NOMO-1 treated with dmso at 0.1 percent for 144 hours (cell line): Measurements from ENCODE around the gene NCBP2.

Source experiments
- DNase-seq: peaks from one replicate; lab custom pipeline; 2025; ENCODE audit not compliant: unreplicated experiment; lab: John Stamatoyannopoulos, UW

Gene NCBP2

DNA sequence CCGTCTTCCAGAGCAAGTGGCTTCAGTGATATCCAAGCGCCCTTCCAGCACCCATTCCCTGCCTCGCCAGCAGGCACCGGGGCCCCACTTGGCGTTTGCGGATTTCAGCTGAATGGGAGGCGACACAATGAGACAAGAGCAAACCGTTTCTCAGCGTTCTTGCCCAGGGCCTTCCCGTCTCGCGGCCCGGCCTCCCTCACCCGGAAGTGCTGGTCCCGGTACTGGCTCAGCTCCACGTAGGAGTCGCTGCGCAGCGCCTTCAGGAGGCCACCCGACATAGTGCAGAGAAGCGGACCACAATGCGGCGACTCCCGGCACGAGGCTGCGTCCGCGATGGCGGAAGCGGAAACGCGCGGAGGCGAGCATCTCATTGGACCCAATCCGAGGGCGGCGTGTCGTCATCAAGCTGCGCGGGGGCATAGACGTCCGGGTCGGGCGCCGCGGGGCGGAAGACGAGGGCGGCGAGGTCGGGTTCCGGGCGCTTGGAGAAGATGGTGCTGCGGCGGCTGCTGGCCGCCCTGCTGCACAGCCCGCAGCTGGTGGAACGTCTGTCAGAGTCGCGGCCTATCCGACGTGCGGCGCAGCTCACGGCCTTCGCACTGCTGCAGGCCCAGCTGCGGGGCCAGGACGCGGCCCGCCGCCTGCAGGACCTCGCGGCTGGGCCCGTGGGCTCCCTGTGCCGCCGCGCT lies at the start of gene NCBP2:
Gene NCBP2, minus strand, starts transcription at position 303 of the 689 bp plus-strand sequence. Its CDS starts 25 bp downstream, at position 278.
- peak; percentile 98 for DNase-seq

- no peak for DNase-seq
These were observed 49.5 kb upstream of the NCBP2 start for GRCh38 chr3:196991581-196992460.

DNA sequence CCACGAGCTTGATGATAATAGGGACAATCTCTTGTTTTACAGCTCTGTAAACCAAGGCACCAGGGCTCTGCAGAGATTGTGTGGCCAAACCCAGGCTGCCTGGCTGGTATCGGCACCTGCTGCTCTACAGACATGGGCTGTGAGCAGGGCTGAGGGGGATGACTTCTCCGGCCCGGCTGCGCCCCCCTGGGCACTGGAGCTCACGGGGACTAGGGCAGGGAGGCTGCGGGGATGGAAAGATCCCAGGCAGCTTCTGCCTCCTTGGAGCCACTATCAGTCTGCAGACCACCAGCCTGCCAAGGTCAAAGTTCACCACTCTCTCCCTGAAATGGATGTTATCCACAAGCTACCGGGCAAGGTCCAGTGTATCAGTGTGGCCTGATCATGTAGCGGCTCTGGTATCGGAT lies 48.3 kb upstream of the NCBP2 start:
- no peak for DNase-seq

DNA sequence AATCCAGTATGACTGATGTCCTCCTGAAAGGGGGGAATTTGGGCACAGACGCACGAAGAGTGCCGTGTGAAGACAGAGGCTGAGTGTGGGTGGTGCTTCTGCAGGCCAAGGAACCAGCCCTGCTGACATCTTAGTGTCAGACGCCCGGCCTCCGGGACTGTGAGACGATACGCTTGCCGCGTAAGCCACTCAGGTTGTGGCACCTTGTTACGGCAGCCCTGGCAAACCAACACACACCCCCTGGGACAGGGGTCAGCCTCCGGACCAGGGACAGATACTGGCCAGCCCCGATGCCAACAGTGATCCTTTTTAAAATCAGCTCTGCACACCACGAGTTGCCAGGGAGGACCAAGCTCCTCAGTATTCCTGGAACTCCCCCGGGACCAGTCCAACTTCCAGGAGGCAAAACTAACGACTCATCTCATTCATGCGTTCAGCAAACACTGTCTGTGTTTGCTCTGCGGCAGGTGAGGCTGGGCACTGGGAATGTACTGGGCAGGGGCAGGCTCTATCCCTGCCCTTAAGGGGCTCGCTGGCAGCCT lies 47.5 kb upstream of the NCBP2 start:
- DNase-seq: no peak

- DNase-seq: no peak
These were observed 46.1 kb upstream of the NCBP2 start for GRCh38 chr3:196988241-196989029.

DNA sequence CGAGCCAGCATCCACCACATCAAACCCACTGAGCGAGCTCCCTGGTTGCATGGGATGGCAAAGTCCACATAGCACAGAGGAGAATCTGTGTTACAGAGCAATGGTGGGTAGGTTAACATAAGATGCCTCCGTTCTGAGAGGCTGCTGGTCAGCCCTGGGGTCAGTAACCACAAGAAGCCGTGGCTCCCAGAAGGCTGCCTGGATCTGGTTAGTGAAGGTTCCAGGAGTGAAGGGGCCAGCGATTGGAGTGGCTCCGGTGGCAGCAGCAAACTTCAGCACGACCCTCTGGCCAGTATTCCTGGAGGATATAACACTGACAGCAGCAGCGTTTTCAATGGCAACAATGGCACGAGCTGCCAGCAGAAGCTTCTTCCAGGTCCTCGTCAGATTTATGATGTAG lies 44.7 kb upstream of the NCBP2 start:
- no peak for DNase-seq

DNA sequence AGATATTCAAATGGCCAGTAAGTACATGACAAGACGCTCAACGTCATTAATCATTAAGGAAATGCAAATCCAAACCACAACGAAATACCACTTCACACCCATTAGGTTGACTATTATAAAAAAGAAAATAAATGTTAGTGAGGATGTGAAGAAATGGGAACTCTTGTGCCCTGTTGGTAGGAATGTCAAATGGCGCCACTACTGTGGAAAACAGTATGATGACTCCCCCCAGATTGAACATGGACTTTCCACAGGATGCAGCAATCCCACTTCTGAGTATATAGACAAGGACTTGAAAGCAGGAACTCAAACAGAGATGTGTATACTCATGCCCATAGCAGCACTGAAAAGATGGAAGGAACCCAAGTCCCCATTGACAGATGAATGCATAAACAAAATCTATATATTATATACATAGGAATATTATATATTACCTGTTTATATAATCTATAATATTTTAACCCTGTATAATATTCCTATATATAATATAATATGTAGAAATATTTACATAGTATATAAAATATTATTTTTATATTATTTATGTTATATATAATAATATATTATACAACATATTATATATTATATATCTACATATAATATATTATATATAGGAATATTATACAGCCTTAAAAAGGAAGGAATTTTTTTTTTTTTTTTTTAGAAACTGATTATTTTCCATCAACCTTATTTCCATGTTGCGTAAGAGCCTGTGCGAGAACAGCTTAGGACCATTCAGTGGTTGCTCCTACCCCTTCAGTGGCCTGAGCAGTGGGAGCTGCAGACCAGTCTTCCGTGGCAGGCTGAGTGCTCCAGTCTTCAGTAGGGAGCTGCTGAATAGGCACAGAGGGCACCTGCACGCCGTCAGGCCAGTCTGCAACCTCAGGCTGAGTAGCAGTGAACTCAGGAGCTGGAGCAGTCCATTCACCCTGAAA lies 43.9 kb upstream of the NCBP2 start:
- no peak for DNase-seq

DNA sequence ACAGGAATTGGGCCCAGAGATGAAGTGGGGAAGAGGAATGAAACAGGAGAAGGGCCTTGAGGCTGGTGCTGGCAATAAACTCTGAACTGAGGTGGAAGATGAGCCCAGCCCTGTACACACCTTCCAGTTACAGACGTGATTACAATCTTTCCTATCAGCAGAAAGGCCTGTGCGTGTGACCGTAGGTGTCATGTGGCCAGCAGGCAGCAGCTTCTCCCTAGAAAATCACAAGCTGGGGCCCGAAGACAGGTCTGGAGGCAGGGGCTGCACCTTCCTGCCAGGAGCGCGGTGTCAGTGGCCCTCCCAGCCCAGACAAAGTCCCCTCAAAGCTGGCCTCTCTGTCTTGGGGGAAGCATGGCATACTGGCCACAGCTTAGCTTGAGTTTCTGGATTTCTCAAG lies 43.0 kb upstream of the NCBP2 start:
- DNase-seq: no peak

- DNase-seq: no peak
These were observed 40.9 kb upstream of the NCBP2 start for GRCh38 chr3:196983186-196983585.

- DNase-seq: no peak
These were observed 39.3 kb upstream of the NCBP2 start for GRCh38 chr3:196981657-196982056.

GRCh38 chr3:196979545-196979944 lies 37.2 kb upstream of the NCBP2 start:
- no peak for DNase-seq

- no peak for DNase-seq
These were observed 34.6 kb upstream of the NCBP2 start for GRCh38 chr3:196976941-196977340.

DNA sequence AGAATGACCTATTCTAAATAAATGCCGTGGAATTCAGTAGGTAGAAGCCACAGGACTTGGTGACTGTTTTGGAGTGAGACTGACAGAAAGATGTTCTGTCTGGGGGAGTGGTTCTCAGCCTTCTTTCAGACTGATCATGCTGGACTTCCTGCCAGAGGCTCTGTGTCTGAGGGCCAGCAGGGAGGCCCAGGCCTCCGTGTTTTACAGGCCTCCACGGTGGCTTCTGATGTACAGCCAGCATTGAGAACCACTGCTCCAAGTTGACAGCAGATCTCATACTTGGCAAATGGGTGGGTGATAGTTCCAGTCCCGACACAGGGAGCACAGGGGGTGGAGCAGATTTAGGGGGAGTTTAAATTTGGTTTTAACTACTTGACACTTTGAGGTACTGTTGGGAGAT lies 33.0 kb upstream of the NCBP2 start:
- no peak for DNase-seq

DNA sequence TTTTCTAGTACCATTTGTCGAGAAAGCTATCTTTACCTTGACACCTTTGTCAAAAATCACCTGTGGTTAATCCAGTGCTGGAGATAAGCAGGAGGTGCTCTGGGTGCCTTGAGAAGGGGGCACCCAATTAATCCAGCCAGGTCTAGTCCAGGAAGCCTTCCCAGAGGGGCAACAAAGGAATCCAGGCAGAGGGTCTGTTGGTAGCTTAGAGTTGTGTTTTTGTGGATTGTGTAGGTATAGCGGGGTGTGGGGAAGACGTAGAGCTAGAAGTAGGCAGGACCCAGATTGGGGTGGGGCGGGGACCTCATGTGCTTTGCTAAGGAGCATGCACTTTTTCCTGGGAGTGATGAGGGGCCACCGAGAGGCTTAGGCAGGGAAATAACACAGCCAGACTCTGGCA lies 32.3 kb upstream of the NCBP2 start:
- DNase-seq: no peak

DNA sequence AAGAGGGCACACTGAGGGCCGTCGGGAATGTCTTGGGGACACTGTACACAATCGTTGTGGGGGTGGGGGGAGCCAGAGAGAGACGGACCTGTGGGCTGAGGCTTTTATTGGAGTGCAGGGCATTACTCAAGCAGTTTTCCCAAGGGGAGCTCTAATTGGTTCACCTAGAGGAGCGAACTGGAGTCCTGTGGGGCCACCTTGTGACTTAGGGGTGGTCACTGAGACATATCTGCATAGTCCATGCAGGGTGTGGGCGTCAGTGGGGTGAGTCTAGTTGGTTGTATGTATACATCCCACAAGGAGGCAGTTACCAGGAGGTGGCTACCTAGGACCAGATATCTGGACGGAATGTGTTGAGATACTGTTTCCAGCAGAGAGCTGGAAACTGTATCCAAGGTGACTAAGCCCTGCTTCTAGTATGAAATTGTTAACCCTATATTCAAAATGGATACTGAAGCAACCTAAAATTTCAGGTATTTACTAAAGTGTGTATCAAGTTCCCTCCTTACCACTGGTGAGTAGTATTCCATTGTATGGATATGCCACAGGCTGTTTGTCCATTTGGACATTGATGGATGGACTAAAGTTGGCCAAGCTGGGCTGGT lies 28.9 kb upstream of the NCBP2 start:
- no peak for DNase-seq

DNA sequence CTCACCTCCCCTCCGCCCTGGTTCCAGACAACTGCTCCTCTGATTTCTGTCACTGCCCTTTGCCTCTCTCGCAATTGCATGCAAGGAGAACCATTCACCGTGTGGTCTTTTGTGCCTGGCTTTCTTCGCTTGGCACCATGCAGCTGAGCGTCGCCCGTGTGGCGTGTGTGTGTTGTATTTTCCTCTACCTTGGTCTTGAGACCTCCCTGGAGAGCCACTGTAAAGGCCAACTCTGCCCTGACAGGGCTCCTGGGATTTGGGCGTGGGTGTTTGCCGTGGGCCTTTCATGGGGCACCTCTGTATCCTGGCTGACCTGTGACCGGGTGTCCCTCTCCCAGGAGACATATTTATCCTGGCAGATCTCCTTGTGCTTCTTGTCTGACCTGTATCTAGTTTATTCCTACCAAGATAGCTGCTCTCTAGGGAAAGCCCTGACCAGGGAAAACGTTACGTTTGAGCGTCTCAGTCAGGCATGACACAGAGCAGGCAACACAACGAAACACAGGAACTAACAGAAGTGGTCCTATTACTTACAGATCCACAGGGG lies 28.3 kb upstream of the NCBP2 start:
- DNase-seq: no peak

GRCh38 chr3:196969660-196970546 lies 27.6 kb upstream of the NCBP2 start:
- DNase-seq: peak; percentile 70

GRCh38 chr3:196969134-196969659 lies 26.9 kb upstream of the NCBP2 start:
- DNase-seq: peak; percentile 34
